Astrocyte of the cerebellum (primary cell): ENCODE results near the gene LEP.
"Not testable (repeated sequence)": the region's sequence is repeated elsewhere in the genome, so short reads cannot be mapped to it uniquely, and the experiment has no call there.

Source experiments
- DNase-seq: peaks from one replicate; pipeline ENCODE4 v3.0.0-alpha.2; 2011; ENCODE audit warnings: low read depth
- H3K4me3 ChIP-seq: 2 replicates; pipeline ENCODE4 v1.5.1; 2011; ENCODE audit warnings: mild to moderate bottlenecking, low read depth, low read length, moderate library complexity
- in situ Hi-C: cut with HindIII; loops from 2 replicates; pipeline ENCODE4 v1.10.0; 2017; ENCODE audit warnings: low sequenced_read_pairs
- TF ChIP-seq, protein P1 (sequence below): IDR thresholded peaks from 2 replicates; pipeline ENCODE4 v1.5.1; 2012; ENCODE audit warnings: low read length, low read depth, moderate library complexity, mild to moderate bottlenecking; ENCODE audit errors: missing control alignments

Gene LEP

DNA sequence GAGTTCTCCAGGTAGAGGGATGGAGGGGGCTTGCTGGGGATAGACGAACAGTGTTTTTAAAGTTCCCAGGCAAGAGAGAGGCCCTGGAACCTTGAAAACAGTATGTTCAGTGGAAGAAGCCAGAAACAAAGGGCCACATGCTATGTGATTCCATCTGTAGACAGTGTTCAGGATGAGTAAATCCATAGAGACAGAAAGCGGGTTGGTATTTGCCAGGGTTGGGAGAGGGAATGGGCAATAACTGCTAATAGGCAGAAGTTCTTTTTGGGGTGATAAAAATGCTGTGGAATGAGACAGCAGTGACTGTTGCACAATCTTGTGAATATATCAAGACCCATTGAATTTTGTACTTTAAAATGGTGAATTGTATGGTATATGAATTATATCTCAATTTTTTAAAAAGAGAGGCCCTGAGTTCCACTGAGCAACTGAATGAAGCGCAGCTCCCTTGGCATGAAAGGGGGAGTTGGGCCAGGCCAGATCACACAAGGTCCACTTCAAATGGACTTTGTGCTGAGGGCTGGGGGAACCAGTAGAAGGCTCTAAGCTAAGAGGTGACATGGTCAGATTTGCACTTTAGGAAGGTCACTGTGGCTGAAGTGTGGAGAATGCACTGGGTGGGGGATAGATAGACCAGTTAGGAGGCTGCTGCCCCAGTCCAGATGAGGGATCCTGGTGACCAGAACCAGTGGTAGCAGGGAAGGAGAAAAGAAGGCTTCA, 34.0 kb downstream of the LEP start:
- in situ Hi-C loops: loop anchor here (10.0 kb wide), 1 partner anchor 60 kb away; no protein-coding TSS in a partner anchor
- TF ChIP-seq, protein P1, sequence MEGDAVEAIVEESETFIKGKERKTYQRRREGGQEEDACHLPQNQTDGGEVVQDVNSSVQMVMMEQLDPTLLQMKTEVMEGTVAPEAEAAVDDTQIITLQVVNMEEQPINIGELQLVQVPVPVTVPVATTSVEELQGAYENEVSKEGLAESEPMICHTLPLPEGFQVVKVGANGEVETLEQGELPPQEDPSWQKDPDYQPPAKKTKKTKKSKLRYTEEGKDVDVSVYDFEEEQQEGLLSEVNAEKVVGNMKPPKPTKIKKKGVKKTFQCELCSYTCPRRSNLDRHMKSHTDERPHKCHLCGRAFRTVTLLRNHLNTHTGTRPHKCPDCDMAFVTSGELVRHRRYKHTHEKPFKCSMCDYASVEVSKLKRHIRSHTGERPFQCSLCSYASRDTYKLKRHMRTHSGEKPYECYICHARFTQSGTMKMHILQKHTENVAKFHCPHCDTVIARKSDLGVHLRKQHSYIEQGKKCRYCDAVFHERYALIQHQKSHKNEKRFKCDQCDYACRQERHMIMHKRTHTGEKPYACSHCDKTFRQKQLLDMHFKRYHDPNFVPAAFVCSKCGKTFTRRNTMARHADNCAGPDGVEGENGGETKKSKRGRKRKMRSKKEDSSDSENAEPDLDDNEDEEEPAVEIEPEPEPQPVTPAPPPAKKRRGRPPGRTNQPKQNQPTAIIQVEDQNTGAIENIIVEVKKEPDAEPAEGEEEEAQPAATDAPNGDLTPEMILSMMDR: no peak
- no peak for DNase-seq
- no peak overlapping the region for H3K4me3 ChIP-seq

DNA sequence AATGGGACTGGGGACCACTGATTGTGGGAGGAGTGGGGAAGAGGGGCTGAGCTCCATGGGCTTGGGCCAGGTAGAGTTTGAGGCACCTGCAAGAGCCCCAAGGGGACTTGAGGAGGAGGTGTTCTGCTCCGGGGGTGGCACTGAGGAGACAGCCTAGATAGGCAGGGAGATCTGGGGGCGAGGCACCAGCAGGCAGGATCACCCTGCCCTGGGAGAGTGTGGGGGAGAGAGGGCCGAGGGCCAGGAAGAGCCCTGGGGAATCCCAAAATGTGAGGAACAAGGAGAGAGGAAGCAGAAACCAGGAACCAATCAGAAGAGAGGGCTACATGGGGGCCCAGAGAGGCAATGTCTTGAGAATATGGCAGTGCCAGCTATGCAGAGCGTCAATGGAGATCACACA, 34.6 kb downstream of the LEP start:
- H3K4me3 ChIP-seq: no peak overlapping the region
- no peak for DNase-seq
- in situ Hi-C loops: loop anchor here (10.0 kb wide), 1 partner anchor 59 kb away; no protein-coding TSS in a partner anchor
- TF ChIP-seq, protein P1: no peak

DNA sequence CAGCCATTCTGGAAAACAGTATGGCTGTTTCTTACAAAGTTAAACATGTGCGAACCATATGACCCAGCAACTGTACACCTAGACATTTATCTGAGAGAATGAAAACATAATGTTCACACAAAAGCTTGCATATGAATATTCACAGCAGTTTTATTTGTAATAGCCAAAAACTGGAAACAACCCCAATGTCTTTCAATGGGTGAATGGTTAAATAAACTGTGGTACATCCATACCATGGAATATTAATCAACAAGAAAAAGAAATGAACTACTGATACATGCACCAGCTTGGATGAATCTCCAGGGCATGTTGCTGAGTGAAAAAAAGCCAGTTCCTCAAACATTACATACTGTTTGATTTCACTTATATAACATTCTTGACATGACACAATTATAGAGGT, 37.3 kb downstream of the LEP start:
- H3K4me3 ChIP-seq: no peak overlapping the region
- in situ Hi-C loops: loop anchor here (10.0 kb wide), 1 partner anchor 56 kb away; no protein-coding TSS in a partner anchor
- TF ChIP-seq, protein P1: no peak
- no peak for DNase-seq

DNA sequence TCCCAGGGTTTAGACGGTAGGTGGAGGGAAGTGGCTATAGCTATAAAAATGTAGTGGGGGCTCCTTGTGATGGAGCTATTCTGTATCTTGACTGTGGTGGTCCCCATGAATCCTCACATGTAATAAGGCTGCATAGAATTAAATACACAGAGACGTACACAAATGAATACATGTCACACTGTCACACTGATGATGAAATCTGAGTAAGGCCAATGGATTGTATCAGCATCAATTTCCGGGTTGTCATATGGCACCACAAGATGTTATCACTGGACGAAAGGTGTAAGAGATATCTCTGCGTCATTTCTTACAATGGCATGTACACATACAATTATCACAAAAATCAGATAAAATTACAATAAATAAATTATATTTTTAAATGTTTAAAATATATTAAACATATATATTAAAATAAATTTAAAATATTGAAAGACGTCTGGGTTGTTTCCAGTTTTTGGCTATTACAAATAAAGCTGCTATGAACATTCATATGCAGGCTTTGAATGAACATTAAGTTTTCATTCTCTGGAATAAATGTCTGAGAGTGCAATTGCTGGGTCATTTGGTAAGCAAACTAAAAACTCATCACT, 38.1 kb downstream of the LEP start:
- in situ Hi-C loops: loop anchor here (10.0 kb wide), 1 partner anchor 56 kb away; no protein-coding TSS in a partner anchor
- DNase-seq: no peak
- TF ChIP-seq, protein P1: no peak
- no peak overlapping the region for H3K4me3 ChIP-seq

DNA sequence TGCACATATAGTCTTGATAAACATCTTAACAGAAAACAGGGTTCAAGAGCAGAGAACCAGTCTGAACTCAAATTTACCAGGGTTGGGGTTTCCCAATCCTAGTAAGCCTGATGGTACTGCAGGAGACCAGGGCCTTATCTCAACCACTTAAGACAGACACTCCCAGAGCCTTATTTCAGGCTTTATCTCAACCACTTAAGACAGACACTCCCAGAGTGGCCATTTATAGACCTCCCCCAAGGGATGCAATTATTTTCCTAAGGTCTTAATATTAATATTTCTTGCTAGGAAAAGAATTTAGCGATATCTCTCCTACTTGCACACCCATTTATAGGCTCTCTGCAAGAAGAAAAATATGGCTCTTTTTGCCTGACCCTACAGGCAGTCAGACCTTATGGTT, 39.4 kb downstream of the LEP start:
- in situ Hi-C loops, H3K4me3 ChIP-seq, DNase-seq: not testable (repeated sequence)

DNA sequence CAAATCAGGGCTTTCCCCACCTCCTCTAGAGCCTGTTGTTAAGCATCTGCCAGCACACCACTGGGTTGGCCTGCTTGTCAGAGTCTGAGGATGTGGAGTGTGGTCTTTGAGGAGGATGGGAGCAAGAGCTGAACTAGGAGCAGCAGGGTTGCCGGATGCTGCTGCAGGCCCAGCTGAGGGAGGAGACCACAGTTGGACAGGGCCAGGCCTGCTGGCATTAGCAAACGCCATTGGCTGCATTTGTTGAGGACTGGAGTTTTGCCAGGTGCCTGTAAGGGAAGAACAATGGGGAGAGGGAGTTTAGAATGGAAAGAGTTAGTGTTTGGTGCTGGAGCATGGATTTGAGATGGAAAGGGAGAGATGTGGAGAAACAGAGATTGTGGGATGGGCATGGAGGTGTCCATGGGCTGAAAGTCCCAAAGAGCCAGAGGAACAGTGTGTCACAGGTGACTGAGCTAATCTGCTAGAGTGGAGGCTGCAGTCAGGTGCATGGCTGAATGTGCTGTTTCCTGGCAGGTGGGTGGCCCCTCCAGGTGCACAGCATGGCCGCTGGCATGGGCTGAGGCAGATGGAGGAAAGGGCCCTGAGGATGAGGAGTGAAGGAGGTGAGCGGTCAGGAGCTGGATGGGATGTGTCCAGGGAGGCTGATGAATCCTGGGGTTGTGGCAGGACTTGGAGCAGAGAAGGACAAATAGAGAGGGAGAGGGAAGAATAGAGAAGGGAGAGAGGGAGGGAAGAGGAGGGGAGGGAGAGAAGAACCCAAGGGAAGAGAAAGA, 40.7 kb downstream of the LEP start:
- TF ChIP-seq, protein P1: no peak
- no peak for DNase-seq
- no peak overlapping the region for H3K4me3 ChIP-seq
- in situ Hi-C loops: no loop called here
